Activated T-helper 1 cell treated with anti-CD3 and anti-CD28 coated beads, Interleukin-12 subunit alpha, Interleukin-12 subunit beta, Interleukin-2, Interleukin-4 antibody, amounts not matched to agents 30 ng/mL and 10 ng/mL and 1 ng/mL, durations not matched to agents 14 hours and 24 hours and 36 hours (primary cell): ENCODE data around the gene CD63. TPM values are rescaled to one million over a fixed set of nuclear protein-coding genes. Genes with fewer than 3 reads are reported as not detected.

ENCODE experiments used
- DNase-seq: peaks from one replicate; pipeline ENCODE4 v3.0.0; 2021; ENCODE audit warnings: low spot score
- H3K27ac Mint-ChIP-seq: one replicate; pipeline ENCODE4 v1.8.0; 2021; ENCODE audit warnings: mild to moderate bottlenecking, mixed read lengths
- H3K27me3 Mint-ChIP-seq: one replicate; pipeline ENCODE4 v1.8.0; 2022; ENCODE audit warnings: mild to moderate bottlenecking, moderate library complexity, mixed read lengths; ENCODE audit not compliant: insufficient read depth
- H3K36me3 Mint-ChIP-seq: one replicate; pipeline ENCODE4 v1.8.0; 2021; ENCODE audit warnings: low read depth, mixed read lengths
- H3K4me1 Mint-ChIP-seq: one replicate; pipeline ENCODE4 v1.8.0; 2021; ENCODE audit warnings: low read depth, mixed read lengths
- H3K4me3 Mint-ChIP-seq: one replicate; pipeline ENCODE4 v1.8.0; 2021; ENCODE audit warnings: mild to moderate bottlenecking, moderate library complexity, mixed read lengths
- H3K9me3 Mint-ChIP-seq: one replicate; pipeline ENCODE4 v1.8.0; 2021; ENCODE audit warnings: mixed read lengths
- intact Hi-C: fragments of 100-400 bp; cut with micrococcal nuclease; formaldehyde crosslinking; loops from one replicate; pipeline ENCODE4 v1.15.1; 2024
- total RNA-seq: library from RNA; stranded (reverse); gene quantifications from 2 replicates; pipeline ENCODE4 v1.2.3, GENCODE V29; 2022

The CD63 gene
- total RNA-seq, 1 donor from 2014 or later = 183 TPM

DNA sequence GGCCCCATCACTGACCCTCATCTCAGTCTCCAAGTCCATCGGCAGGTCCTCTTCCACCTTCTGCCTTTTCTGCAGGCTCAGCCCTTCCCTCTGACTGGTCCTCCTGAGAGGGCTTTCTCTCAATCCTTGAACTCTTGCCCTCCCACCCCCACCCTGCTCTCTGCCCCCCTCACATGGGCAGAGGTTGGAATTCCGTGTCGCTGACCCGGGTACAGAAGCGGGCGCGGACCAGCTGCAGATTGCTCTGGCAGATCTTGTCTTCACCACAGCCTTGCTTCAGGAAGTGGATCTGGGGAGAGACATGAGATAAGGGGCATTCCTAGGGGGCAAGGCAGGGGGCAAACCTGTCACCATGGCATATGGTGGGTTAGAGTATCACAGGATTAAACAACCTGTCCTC is 33.5 kb downstream of the CD63 start:
- Mint-ChIP-seq H3K4me1 (no peaks in the 10 kb centered on the region), H3K27ac (no peak overlapping the region), H3K36me3 (no peaks in the 10 kb centered on the region), H3K27me3 (peaks cover 8% of the 10 kb centered on the region), H3K4me3 (no peak overlapping the region), H3K9me3 (no peaks in the 10 kb centered on the region)
- no peak for DNase-seq
- intact Hi-C loops = no loop called here

DNA sequence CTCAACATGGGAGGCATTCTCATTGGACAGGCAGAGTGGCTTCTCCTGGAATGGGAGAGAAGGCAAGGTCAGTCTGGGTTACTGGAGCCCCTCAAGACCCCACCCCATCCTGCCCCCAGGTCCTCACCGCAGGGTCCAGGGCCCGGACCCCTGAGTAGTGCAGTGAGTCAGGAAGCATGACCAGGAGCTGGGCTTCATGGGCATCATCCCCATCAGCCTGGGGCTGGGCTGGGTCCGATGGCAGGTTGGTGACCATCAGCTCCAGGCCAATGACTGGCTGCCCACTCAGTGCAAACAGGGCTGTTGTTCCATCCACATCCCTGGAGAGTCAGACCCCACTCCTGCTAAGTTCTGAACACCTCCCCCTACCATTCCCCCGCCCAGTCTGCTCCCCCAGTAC is 34.2 kb downstream of the CD63 start:
- Mint-ChIP-seq H3K4me1 (no peaks in the 10 kb centered on the region), H3K4me3 (no peak overlapping the region), H3K27ac (no peak overlapping the region), H3K36me3 (no peaks in the 10 kb centered on the region), H3K9me3 (no peaks in the 10 kb centered on the region), H3K27me3 (peaks cover 8% of the 10 kb centered on the region)
- intact Hi-C loops = no loop called here
- no peak for DNase-seq

DNA sequence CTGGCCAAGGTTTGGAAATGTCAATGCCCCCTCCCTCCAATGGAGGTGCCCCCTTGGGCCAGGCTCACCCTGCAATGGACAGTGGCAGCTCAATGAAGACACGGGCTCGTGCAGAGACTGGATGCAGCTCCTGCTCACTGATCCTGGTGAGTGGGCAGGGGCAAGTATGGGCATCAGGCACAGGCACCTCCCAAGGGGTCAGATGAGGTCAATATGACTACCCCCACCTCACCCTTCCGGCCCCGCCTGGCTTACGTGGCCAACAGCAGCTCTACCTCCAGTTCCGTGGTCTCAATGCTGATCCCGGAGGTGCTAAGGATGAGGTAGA is 34.7 kb downstream of the CD63 start:
- no peaks in the 10 kb centered on the region for H3K36me3 Mint-ChIP-seq
- H3K4me3 Mint-ChIP-seq = no peak overlapping the region
- H3K9me3 Mint-ChIP-seq = no peaks in the 10 kb centered on the region
- peaks cover 8% of the 10 kb centered on the region for H3K27me3 Mint-ChIP-seq
- no peaks in the 10 kb centered on the region for H3K4me1 Mint-ChIP-seq
- no peak overlapping the region for H3K27ac Mint-ChIP-seq
- no peak for DNase-seq
- intact Hi-C loops = no loop called here

DNA sequence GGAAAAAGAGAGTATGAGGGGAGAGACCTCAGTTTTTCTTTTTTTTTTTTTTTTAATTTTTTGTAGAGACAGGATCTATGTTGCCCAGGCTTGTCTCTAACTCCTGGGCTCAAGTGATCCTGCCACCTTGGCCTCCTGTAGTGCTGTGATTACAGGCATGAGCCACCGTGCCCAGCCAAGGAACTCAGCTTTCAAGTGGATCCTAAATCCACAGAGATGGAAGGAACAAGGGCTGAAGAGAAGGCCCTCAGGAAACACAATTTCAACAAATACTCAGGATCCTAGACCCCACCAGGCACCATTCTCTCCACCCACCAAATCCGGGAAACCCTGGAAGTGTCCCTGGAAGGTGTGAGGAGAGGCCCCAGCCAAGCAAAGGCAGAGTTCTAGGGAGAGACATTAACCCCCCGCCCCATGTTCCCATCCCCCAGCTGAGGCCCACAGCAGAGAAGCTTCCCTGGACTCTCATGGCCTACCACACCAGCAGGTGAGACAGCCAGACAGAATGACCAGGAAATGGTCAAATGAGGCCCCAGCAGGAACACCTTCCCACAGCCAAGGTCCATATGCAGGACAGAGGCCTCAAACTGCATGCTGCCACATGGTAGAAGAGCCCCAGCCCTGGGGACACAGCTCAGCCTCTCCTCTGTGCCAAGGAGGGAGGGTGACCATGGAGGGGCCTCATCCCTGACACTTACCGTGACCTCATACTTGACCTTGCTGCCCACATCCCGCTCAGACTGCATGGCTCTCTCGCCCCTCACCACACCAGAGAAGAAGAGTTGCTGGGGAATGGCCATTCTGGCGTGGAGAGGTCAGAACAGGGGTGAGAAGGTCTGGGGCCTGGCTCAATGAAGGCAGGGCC is 35.3 kb downstream of the CD63 start:
- intact Hi-C loops = no loop called here
- Mint-ChIP-seq H3K4me3 (no peak overlapping the region), H3K9me3 (no peaks in the 10 kb centered on the region), H3K4me1 (no peaks in the 10 kb centered on the region), H3K27me3 (peaks cover 8% of the 10 kb centered on the region), H3K36me3 (no peaks in the 10 kb centered on the region), H3K27ac (no peak overlapping the region)
- no peak for DNase-seq

DNA sequence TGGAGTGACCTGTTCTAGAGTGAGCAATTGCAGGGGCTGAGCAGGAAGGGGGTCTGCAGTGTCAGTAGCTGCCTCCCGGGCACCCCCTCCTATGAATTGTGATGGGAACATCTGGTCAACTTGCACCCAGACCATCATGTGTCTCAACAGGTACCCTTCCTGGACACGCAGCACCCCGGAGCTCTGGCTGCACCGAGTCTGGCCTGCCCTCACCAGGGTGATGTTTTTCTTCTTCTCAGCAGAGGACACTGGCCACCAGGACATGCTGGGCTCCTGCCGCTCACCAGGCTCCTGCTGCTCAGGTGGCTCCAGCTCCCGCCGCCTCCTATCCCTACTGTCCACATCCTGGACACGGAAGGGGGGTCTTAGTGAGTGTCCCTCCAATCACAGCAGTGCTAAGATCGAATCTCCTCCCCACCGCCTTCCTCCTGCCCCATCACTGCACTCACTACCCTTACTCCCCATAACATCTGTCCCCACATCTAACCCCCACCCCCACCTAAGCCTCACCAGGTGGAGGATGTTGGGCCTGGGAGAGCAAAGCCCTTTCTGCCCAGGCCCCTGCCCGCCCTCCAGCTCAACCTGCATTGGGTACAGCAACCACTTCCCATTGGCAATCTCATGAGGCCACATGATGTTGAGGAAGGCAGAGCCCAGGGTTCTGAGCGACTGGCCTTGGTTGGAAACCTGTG is 36.0 kb downstream of the CD63 start:
- H3K36me3 Mint-ChIP-seq = no peaks in the 10 kb centered on the region
- no peak overlapping the region for H3K27ac Mint-ChIP-seq
- peaks cover 8% of the 10 kb centered on the region for H3K27me3 Mint-ChIP-seq

DNA sequence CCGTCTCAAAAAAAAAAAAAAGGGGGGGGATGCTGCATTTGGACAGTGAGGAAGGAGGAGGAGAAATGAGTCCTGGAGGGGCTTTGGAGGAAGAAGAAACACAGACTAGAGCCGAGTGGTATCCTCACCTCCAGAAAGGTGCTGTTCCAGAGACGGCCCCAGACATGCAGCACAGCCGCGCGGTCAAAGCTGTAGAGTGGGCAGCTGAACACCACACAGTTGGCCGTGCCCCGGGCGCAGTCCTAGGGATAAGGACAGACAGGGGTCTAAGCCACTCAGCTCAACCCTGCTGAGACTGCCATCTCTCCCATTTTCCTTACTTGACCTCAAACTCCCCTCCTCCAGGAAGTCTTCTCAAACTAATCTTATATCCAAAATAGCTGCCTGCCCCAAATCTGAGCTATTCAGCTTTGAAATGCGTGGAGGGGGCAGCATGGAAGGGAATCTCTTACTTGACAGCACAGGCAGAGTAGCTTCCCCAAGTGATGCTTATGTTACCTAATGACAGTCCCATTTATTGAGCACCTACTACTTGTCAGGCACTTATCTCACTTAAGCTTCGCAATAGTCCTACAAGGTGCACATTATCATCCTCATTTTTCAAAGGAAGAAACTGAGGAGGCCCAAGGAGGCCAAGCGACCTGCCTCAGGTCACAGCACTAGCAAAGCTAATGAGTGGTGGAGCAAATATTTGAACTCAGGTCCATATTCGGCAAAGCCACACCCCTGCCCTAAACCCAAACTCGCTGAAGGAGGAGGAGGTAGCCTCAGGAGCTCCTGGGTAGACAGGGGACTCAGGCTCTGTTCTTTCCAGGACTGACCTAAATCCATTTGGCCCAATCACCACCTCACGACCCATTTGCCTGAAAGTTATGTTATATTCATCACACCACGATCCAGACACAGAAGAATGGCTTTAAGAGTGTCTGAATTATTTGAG is 39.8 kb downstream of the CD63 start:
- no peak overlapping the region for H3K4me3 Mint-ChIP-seq
- intact Hi-C loops = no loop called here
- H3K4me1 Mint-ChIP-seq = peaks cover 10% of the 10 kb centered on the region
- H3K27me3 Mint-ChIP-seq = peaks cover 3% of the 10 kb centered on the region
- H3K36me3 Mint-ChIP-seq = peaks cover 2% of the 10 kb centered on the region
- no peak for DNase-seq
- no peak overlapping the region for H3K27ac Mint-ChIP-seq
- H3K9me3 Mint-ChIP-seq = no peaks in the 10 kb centered on the region

More for the DNA sequence above, 36.0 kb downstream of the CD63 start:
- no peak for DNase-seq
- H3K4me3 Mint-ChIP-seq = no peak overlapping the region
- no peaks in the 10 kb centered on the region for H3K9me3 Mint-ChIP-seq
- intact Hi-C loops = no loop called here
- peaks cover 3% of the 10 kb centered on the region for H3K4me1 Mint-ChIP-seq

DNA sequence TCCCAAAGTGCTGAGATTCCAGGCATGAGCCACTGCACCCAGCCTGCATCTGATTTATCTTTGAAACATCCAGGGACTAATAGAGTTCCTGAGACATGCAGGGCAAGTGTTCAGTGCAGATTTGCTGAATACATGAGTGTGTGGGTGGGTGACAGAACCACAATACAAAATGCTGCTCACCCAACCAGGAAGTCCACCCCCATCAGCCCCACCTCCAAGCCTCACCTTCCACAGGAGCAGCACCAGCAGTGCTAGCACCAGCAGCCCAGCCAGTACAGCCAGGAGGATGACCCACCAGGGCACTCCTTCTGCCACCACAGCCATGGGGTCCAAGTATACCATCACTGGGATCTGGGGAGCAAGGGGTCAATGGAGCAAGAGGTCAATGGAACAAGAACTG is 41.1 kb downstream of the CD63 start:
- no peak overlapping the region for H3K27ac Mint-ChIP-seq
- peaks cover 3% of the 10 kb centered on the region for H3K27me3 Mint-ChIP-seq
- H3K4me1 Mint-ChIP-seq = peaks cover 10% of the 10 kb centered on the region
- no peak for DNase-seq
- H3K36me3 Mint-ChIP-seq = peaks cover 2% of the 10 kb centered on the region
- H3K9me3 Mint-ChIP-seq = no peaks in the 10 kb centered on the region
- intact Hi-C loops = no loop called here
- H3K4me3 Mint-ChIP-seq = no peak overlapping the region

DNA sequence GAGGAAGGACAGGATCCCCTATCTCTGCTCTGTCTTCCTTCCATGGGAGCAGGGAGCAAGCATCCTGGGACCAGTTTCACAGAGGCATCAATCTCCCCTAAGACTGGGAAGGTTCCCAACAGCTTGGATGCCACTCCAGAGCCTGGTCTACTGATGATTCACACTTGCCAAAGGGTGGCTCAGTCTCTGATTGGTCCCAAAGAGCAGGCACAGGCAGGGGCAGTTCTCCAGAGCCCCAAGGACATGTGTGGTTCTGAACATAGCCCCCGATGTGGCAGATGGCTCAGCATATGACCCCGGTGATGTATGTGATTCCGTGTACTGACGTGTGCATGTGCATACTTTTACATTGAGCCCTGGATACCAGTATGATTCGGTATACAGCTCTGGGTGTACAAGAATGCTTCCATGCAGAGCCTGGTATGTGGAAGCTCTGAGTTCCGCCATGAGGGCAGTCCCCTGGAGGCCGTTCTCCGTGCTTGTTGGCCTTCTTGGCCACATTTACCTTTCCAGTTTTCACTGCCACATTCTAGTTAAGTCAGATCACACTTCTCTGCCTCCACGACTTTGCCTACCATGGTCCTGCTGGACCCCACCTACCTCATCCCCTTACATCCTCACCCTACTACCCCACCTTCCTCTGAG is 42.3 kb downstream of the CD63 start:
- peaks cover 12% of the 10 kb centered on the region for H3K4me1 Mint-ChIP-seq
- peaks cover 8% of the 10 kb centered on the region for H3K27me3 Mint-ChIP-seq
- no peak for DNase-seq
- H3K36me3 Mint-ChIP-seq = peaks cover 2% of the 10 kb centered on the region
- H3K9me3 Mint-ChIP-seq = no peaks in the 10 kb centered on the region
- H3K27ac Mint-ChIP-seq = no peak overlapping the region
- intact Hi-C loops = no loop called here
- no peak overlapping the region for H3K4me3 Mint-ChIP-seq

DNA sequence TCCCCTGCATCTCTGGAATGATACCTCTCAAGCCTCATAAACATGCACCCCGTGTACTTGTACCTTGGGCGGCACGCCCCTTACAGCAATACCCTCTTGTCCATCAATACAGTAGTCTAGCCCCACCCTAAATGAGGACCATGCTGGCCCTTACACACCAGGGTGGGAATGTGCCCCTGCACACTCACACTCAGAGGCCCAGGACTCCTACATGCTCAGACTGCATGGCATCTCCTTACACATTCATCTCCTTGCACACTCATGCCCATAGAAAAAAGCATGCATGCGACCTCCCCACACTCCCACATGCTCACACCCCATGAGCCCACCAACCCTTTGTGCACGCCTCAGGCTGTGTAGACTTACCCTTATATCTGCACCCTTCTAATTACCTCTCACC is 43.1 kb downstream of the CD63 start:
- peaks cover 12% of the 10 kb centered on the region for H3K27me3 Mint-ChIP-seq
- H3K4me1 Mint-ChIP-seq = peaks cover 20% of the 10 kb centered on the region

DNA sequence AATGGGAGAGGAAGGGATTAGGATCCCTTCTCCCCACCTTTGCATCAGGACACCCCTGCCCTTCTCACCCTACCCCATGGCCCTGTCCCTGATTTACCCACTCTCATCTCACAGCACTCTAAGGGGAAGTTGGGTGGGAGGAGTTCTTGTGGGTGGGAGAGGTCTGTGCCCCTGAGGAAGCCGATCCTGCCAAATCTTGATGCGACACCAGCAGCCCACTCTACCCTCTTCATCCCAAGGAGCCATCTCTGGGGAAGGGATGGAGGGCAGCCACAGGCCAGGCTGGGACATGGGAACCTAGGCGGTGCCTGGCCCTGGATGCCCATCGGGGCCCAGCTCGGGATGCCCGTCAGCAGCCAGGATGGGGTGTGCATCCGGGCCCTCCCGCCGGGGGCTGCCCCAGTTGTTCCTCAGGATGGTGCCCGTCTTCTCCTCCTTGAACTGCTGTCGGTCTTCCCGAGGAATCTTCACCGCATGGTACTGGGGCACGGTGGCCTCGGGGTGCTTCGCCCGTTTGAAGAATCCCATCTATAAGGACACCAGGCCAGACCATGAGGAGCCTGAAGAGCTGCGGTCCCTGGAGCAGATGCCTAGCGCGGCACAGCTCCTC is 43.9 kb downstream of the CD63 start:
- no peak for DNase-seq
- H3K27ac Mint-ChIP-seq = no peak overlapping the region
- H3K9me3 Mint-ChIP-seq = no peaks in the 10 kb centered on the region
- peaks cover 19% of the 10 kb centered on the region for H3K27me3 Mint-ChIP-seq
- no peak overlapping the region for H3K4me3 Mint-ChIP-seq
- H3K36me3 Mint-ChIP-seq = peaks cover 2% of the 10 kb centered on the region
- intact Hi-C loops = no loop called here
- H3K4me1 Mint-ChIP-seq = peaks cover 20% of the 10 kb centered on the region

More for the DNA sequence above, 43.1 kb downstream of the CD63 start:
- H3K36me3 Mint-ChIP-seq = peaks cover 2% of the 10 kb centered on the region
- DNase-seq = no peak
- intact Hi-C loops = no loop called here
- no peaks in the 10 kb centered on the region for H3K9me3 Mint-ChIP-seq
- no peak overlapping the region for H3K27ac Mint-ChIP-seq
- H3K4me3 Mint-ChIP-seq = no peak overlapping the region

DNA sequence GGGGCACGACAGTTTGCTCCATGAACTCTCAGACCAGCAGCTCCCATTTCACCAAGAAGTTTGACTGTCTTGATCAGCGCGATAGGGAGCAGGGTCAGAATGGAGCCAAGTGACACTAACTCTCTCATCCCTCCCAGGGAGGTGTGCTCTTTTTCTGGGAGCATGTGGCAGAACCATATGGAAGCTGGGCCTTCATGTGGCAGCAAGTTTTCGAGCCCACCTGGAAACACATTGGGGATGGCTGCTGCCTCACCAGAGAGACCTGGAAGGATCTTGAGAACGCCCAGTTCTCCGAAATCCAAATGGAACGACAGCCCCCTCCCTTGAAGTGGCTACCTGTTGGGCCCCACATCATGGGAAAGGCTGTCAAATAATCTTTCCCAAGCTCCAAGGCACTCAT is 45.1 kb downstream of the CD63 start:
- H3K4me1 Mint-ChIP-seq = peaks cover 20% of the 10 kb centered on the region
- DNase-seq = no peak
- intact Hi-C loops = no loop called here
- H3K4me3 Mint-ChIP-seq = no peak overlapping the region
- H3K36me3 Mint-ChIP-seq = peaks cover 2% of the 10 kb centered on the region
- no peak overlapping the region for H3K27ac Mint-ChIP-seq
- no peaks in the 10 kb centered on the region for H3K9me3 Mint-ChIP-seq
- H3K27me3 Mint-ChIP-seq = peaks cover 27% of the 10 kb centered on the region

DNA sequence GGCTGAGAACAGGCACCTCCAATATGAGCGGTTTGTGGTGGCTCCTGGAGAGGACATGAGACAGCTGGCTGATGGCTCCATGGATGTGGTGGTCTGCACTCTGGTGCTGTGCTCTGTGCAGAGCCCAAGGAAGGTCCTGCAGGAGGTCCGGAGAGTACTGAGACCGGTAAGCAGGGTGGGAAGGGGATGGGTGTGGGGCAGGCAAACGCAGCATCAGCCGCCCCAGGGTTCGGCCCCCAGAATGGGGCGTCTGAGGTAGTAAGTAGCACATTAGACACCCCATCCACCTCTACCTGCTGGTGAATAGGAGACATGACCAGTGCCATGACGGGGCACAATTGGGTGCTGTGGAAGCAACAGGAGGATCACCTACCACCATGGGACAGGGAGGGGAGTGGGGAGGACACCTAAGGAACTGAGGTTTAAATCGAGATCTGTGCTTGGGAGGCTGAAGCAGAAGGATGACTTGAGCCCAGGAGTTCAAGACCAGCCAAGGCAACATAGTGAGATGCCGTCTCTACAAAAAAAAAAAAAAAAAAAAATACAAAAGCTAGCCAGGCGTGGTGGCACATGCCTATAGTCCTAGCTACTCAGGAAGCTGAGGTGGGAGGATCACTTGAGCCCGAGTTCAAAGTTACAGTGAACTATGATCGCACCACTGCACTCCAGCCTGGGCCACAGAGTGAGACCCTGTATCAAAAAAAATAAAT is 46.6 kb downstream of the CD63 start:
- Mint-ChIP-seq H3K9me3 (no peaks in the 10 kb centered on the region), H3K36me3 (peaks cover 2% of the 10 kb centered on the region), H3K27ac (no peak overlapping the region), H3K27me3 (peaks cover 27% of the 10 kb centered on the region), H3K4me3 (no peak overlapping the region), H3K4me1 (peaks cover 14% of the 10 kb centered on the region)
- intact Hi-C loops = no loop called here
- DNase-seq = no peak
